ENCODE measurements around the gene SPEM2.

Gene SPEM2

GRCh38 chr17:7403977-7404736 is 21.3 kb upstream of the SPEM2 start, which contains the start of gene TMEM256:
Gene TMEM256 (minus strand): TSS chr17:7404097. CDS start chr17:7404084, 13 bp downstream.
- DNase-seq (ENCODE audit: low read depth in 2 of 2) = peak; percentile 93 to 95

DNA sequence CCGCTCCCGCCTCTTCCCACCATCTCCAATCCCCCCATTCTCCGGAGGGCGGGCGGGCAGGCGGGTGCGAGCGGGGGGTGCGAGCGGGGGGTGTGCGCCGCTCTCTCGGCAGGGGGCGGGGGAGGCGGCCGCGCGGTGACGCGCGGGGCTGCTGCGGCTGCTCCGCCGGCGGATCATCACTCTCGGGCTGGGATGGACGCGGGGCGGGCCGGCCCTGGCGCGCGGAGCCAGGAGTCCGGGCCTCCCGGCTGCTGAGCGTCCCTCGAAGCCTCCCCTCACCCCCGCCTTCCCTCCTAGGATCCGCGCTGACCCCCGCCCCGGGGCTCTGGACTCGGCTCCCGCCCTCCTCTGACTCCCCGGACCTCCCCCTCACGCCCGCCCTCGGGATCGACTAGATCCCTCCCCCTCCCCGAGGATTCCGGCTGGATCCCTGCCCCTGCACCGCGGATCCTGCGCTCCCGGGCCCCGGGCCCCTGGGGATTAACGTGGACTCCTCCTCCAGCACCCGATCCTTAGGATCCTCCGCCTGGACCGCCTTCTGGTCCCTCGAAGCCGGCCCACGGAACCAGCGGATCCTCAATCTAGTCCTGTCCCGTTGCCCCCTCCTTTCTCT is 20.6 kb upstream of the SPEM2 start:
- peak in 1 of 2 donors; percentile 57 for DNase-seq (ENCODE audit: low read depth in 2 of 2)

DNA sequence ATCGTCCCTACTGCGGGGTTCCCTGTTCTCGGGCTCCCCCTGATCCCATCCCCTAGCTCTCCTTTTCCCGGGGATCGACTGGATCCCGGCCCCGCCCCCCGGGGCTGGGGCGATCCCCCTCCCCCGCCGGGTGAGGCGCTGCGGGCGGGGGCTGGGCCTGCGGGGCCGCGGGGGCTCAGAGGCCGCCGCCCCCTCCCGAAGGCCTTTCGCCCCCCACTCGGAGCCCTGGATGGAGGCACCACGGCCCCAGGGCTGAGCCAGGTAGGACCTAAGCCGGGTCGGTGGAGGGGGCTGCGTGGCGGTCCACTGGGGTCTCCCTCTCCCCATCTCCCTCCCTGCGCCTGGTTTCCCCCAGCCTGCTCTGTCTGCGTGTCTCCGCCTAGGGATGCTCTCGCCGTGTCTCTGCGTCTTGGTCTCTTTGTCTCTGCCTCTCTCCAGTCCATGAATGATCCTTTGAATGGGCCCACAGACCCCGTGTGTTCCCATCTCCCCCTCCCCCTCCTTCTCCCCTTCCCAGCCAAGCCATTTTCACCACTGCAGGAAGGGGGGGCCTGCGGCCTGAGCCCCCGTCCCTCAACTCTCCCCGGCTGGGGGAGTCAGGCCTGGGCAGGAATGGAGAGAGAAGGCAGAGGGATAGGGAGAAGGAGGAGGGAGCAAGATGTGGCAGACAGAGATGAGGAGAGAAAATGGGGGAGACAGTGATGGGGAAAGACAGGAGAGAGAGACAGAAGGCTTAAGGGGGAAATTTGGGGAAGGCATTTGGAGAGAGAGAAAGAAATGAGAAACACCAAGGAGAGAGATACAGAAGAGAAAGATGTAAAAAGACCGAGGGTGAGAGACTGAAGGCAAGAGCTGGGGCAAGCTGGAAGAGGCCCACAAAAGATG is 19.8 kb upstream of the SPEM2 start:
- no peak for DNase-seq (ENCODE audit: low read depth in 2 of 2)

DNA sequence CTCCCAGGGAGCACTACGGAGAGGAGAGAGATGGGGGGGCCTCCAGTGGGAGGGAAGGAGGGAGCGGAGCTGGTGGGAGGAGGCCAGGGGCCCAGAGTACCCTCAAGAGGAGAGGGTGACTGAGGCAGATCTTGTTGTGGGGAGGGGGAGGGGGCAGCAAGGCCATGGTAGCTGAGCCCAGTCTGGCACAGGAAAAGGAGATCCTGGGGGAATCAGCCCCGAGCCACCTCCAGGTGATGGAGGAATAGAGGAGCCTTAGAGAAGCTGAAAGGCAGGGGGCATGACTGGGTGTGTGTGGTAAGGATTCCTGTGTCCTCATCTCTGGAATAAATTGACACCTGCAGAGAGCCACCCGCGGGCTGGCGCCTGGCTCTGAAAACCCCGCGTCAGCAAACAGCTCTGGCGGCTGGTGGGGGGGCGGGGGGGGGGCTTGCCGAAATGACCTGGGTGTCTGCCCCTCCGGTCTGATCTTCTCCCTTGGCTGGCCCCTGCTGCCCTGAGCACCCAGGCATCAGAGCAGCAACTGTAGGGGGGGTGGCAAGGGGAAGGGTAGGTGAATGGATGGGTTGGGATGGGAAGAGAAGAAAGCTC is 19.1 kb upstream of the SPEM2 start:
- DNase-seq (ENCODE audit: low read depth in 2 of 2) = no peak

DNA sequence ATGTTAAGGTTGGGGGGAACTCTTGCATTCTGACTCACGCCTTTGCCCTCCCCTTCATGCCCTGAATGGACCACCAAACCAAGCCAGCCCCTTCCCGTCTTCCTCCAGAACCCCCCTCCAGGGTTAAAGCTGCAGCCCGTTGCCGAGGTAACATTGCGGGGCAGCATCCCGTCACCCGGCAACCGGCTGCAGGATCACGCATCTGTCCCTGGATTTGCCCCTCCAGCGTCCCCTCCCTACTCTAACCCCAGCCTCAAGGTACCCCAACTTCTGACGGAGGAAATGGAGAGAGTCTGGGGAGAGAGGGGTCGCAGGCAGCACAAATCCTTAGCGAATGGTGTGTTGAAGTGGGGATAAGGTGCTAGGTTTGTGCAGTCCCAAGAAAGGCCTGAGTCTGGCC is 18.3 kb upstream of the SPEM2 start:
- no peak for DNase-seq (ENCODE audit: low read depth in 2 of 2)

DNA sequence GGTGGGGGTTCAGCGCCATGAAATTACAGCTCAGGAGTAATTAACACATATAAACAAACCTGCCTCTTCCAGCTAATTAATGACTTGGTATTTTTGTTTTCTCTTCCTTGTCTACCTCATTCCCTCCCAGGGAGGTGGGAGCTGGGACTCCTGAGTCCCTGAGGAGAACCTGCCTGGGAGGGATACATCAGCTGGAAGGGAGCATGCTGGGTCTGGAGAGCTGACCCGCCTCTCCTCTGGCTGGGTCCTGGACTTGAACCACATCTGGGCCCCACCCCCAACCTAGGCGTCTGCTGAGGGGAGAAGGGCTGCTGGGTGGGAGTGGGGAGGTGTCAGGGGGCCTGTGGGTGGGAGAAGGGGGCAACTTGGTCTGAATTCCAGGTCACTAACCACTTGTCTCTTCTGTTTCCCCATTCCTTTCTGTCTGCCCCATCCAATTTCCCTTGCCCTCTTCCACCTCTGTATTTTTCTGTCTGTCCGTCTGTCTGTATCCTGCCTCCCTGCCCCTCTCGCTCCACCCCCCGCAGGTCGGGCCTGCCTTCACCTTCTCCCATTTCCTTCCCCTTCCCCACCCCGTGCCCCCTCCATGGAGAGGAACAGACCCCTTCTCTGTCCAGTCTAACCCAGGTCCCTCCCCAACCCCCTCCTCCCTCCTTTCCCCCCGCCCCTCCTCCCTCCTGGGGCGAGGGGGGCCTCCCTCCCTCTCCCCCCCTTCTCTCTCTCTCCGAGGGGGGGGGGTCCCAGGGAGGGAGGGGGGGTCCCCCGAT is 17.7 kb upstream of the SPEM2 start, which contains the start of gene NLGN2:
NLGN2 (plus strand) TSS at position 361 of the 767 bp plus-strand sequence. CDS start 411 bp downstream, outside the sequence.
- no peak for DNase-seq (ENCODE audit: low read depth in 2 of 2)

DNA sequence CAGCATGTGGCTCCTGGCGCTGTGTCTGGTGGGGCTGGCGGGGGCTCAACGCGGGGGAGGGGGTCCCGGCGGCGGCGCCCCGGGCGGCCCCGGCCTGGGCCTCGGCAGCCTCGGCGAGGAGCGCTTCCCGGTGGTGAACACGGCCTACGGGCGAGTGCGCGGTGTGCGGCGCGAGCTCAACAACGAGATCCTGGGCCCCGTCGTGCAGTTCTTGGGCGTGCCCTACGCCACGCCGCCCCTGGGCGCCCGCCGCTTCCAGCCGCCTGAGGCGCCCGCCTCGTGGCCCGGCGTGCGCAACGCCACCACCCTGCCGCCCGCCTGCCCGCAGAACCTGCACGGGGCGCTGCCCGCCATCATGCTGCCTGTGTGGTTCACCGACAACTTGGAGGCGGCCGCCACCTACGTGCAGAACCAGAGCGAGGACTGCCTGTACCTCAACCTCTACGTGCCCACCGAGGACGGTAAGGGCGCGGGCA is 17.1 kb upstream of the SPEM2 start:
- DNase-seq (ENCODE audit: low read depth in 2 of 2) = no peak

DNA sequence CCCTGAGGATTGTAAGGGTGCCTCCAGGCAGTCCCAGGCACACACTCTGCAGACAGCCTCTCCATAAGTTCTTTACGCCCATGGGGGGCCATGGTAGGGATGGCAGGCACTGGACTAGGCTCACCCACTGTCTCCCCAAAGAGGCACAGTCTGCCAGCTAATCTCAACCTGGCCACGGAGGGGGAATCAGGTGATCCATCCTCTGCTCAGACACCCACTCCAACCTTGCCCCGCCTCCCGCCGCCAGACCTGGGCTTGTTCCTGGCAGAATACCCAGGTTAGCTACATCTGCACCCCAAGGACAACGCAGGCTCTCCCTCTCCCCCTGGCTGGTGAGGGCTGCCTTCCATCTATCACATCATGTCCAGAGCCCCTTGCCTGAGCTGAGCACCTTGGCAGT is 16.6 kb upstream of the SPEM2 start:
- DNase-seq (ENCODE audit: low read depth in 2 of 2) = no peak

- no peak for DNase-seq (ENCODE audit: low read depth in 2 of 2)
Observed at GRCh38 chr17:7409716-7410115, 15.7 kb upstream of the SPEM2 start.

- no peak for DNase-seq (ENCODE audit: low read depth in 2 of 2)
Observed at GRCh38 chr17:7410634-7411426, 14.6 kb upstream of the SPEM2 start.

DNA sequence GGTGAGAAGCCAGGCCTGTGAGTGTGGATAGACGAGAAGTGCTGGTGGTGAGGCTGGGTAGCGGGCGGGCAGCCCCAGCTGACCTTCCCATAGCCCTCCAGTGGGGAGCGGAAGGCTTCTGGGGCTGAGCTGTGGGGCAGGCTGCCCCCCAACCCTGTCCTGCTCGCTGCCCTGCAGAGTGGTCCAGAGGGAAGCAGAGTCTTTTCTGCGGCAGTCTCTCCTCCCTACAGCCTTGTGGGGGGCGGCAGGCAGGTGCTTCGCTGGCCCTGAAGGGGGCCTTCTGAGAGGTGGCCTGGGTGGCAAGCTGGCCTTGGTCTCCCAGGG is 14.0 kb upstream of the SPEM2 start:
- no peak for DNase-seq (ENCODE audit: low read depth in 2 of 2)

- no peak for DNase-seq (ENCODE audit: low read depth in 2 of 2)
Observed at GRCh38 chr17:7413346-7413985, 11.9 kb upstream of the SPEM2 start.

- no peak for DNase-seq (ENCODE audit: low read depth in 2 of 2)
Observed at GRCh38 chr17:7414837-7415236, 10.6 kb upstream of the SPEM2 start.

DNA sequence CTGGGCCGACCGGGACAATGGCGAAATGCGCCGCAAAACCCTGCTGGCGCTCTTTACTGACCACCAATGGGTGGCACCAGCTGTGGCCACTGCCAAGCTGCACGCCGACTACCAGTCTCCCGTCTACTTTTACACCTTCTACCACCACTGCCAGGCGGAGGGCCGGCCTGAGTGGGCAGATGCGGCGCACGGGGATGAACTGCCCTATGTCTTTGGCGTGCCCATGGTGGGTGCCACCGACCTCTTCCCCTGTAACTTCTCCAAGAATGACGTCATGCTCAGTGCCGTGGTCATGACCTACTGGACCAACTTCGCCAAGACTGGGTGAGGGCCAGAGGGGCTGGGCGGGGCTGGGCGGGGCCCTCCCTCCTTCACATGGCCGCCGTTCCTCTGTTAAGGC is 9.6 kb upstream of the SPEM2 start:
- DNase-seq (ENCODE audit: low read depth in 2 of 2) = no peak

GRCh38 chr17:7416323-7416722 is 9.1 kb upstream of the SPEM2 start:
- DNase-seq (ENCODE audit: low read depth in 2 of 2) = no peak

GRCh38 chr17:7417056-7417655 is 8.3 kb upstream of the SPEM2 start:
- DNase-seq (ENCODE audit: low read depth in 2 of 2) = no peak

DNA sequence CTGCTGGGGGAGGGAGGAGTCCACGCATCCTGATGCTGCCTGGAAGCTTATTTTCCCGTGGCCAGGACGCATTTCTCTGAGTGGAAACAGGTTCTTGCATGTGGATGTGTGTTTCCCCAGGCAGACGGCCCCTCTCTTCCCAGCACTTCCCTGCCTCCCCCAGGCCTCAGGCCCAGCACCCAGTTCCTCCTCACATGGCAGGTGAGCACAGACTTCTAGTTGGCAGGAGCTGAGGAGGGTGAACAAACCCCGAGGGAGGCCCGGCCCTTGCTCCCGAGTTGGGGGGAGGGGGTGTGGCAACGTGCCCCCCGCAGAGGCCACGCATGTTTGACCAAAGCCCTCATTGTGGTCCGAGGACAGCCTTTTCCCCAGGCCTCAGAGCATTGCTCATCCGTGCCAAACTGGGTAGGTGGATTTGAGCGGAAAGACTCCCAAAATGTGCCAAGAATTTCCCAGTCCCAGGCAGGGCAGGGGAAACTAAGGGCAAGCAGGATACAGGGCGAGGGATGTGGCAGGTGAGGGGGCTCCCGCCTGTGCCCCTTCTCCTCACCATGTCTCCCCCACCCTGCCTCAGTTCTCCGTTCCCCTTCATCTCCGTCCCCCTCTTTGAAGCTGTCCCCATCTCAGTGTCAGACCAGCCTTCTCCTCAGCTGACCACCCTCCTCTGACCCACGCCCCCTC is 6.8 kb upstream of the SPEM2 start:
- no peak for DNase-seq (ENCODE audit: low read depth in 2 of 2)

- no peak for DNase-seq (ENCODE audit: low read depth in 2 of 2)
Observed at GRCh38 chr17:7419819-7420610, 5.4 kb upstream of the SPEM2 start, which contains the start of gene SPEM1. Gene SPEM1 (plus strand): TSS chr17:7420324. CDS start chr17:7420385, 61 bp downstream.
